K562 (cell line): ENCODE results near the gene PIK3CD. TPM values are rescaled to one million over a fixed set of nuclear protein-coding genes. Genes with fewer than 3 reads are reported as not detected.

Experiments used
- AFF1 ChIP-seq, 2 experiments: fragments of 450-650 bp; IDR thresholded peaks; 2 replicates each; pipeline ENCODE4 v1.6.1; 2018; ENCODE audit warnings: mild to moderate bottlenecking in 2 of 2, low read depth in 1 of 2; ENCODE audit not compliant: partially characterized antibody in 2 of 2
- C11orf30 ChIP-seq: fragments of 450-650 bp; IDR thresholded peaks from 2 replicates; pipeline ENCODE4 v1.6.1; 2016; ENCODE audit warnings: low read depth, mild to moderate bottlenecking
- CC2D1A ChIP-seq: fragments of 450-650 bp; IDR thresholded peaks from 2 replicates; pipeline ENCODE4 v1.6.1; 2017; ENCODE audit warnings: mild to moderate bottlenecking
- CCNT2 ChIP-seq: IDR thresholded peaks from 2 replicates; pipeline ENCODE4 v1.6.1; 2011; ENCODE audit warnings: borderline replicate concordance, low read depth, mild to moderate bottlenecking, moderate library complexity, mixed read lengths, low read length; ENCODE audit not compliant: insufficient read length; ENCODE audit errors: extremely low read depth
- ELK1 ChIP-seq: sonication (generic); formaldehyde crosslinking; IDR thresholded peaks from 2 replicates; pipeline ENCODE4 v1.8.1; 2022; ENCODE audit warnings: missing genetic modification reagents
- FOXJ3 ChIP-seq: sonication (generic); formaldehyde crosslinking; IDR thresholded peaks from 2 replicates; pipeline ENCODE4 v1.4.0; 2020; ENCODE audit warnings: mild to moderate bottlenecking, missing genetic modification reagents
- FUS ChIP-seq: fragments of 200-400 bp; formaldehyde crosslinking; optimal IDR thresholded peaks from 2 replicates; pipeline ENCODE3; 2017; ENCODE audit warnings: low read depth, low read length
- HDGF ChIP-seq: fragments of 450-650 bp; IDR thresholded peaks from 2 replicates; pipeline ENCODE4 v1.6.1; 2016
- HNRNPUL1 ChIP-seq: fragments of 200-400 bp; formaldehyde crosslinking; IDR thresholded peaks from 2 replicates; pipeline ENCODE4 v1.6.1; 2017; ENCODE audit warnings: low read length
- KDM4B ChIP-seq, 2 experiments: fragments of 450-650 bp in 1 of 2; sonication (generic) in 1 of 2; IDR thresholded peaks; 2 replicates each; pipeline ENCODE4 v1.6.1; 2016 to 2017; ENCODE audit warnings: borderline replicate concordance in 2 of 2, antibody characterized with exemption in 1 of 2, low read depth in 1 of 2, mild to moderate bottlenecking in 1 of 2
- MEIS2 ChIP-seq: fragments of 450-650 bp; IDR thresholded peaks from 2 replicates; pipeline ENCODE4 v1.6.1; 2014; ENCODE audit warnings: mild to moderate bottlenecking; ENCODE audit not compliant: partially characterized antibody
- NFIX ChIP-seq: fragments of 250-450 bp; sonication (Bioruptor Pico); IDR thresholded peaks from 2 replicates; pipeline ENCODE4 v1.4.0; 2020; ENCODE audit warnings: low read depth, mild to moderate bottlenecking, moderate library complexity
- PHF8 ChIP-seq: fragments of 200-600 bp; sonication (generic); IDR thresholded peaks from 2 replicates; pipeline ENCODE4 v1.6.1; 2012; ENCODE audit warnings: mixed run types, mild to moderate bottlenecking, inconsistent platforms, low read length, moderate library complexity, borderline replicate concordance
- PRMT5 ChIP-seq: sonication (generic); formaldehyde crosslinking; IDR thresholded peaks from 2 replicates; pipeline ENCODE4 v1.5.0; 2020; ENCODE audit warnings: missing genetic modification reagents
- SIN3B ChIP-seq: fragments of 450-650 bp; IDR thresholded peaks from 2 replicates; pipeline ENCODE4 v1.6.1; 2017; ENCODE audit warnings: low read depth, mild to moderate bottlenecking, moderate library complexity
- SMARCE1 ChIP-seq: fragments of 450-650 bp; IDR thresholded peaks from 2 replicates; pipeline ENCODE4 v1.7.1; 2016; ENCODE audit warnings: mild to moderate bottlenecking
- THRA ChIP-seq: fragments of 450-650 bp; IDR thresholded peaks from 2 replicates; pipeline ENCODE4 v1.6.1; 2017; ENCODE audit warnings: mild to moderate bottlenecking, moderate library complexity
- TSC22D4 ChIP-seq: fragments of 450-650 bp; IDR thresholded peaks from 2 replicates; pipeline ENCODE4 v1.6.1; 2016; ENCODE audit warnings: missing genetic modification characterization, missing biosample characterization, control low read depth
- XRCC4 ChIP-seq: IDR thresholded peaks from one replicate; pipeline ENCODE4 v1.6.1; 2011; ENCODE audit not compliant: insufficient read depth, insufficient read length; ENCODE audit errors: extremely low read depth
- ZC3H4 ChIP-seq: sonication (generic); formaldehyde crosslinking; IDR thresholded peaks from 2 replicates; pipeline ENCODE4 v1.9.0; 2021; ENCODE audit warnings: missing genetic modification reagents, borderline replicate concordance
- ZNF184 ChIP-seq: sonication (generic); formaldehyde crosslinking; IDR thresholded peaks from 2 replicates; pipeline ENCODE4 v1.5.0; 2020; ENCODE audit warnings: missing genetic modification reagents
- ZNF280B ChIP-seq: fragments of 250-450 bp; sonication (Bioruptor Pico); IDR thresholded peaks from 2 replicates; pipeline ENCODE4 v1.5.1; 2021; ENCODE audit warnings: mild to moderate bottlenecking
- ZNF695 ChIP-seq: fragments of 450-650 bp; formaldehyde crosslinking; IDR thresholded peaks from 2 replicates; pipeline ENCODE4 v1.4.0; 2020; ENCODE audit warnings: mild to moderate bottlenecking, moderate library complexity
- ZNF717 ChIP-seq: fragments of 250-450 bp; sonication (Bioruptor Pico); IDR thresholded peaks from 2 replicates; pipeline ENCODE4 v1.5.0; 2021
- polyA plus RNA-seq, 8 experiments: library from polyadenylated mRNA; depleted of rRNA in 4 of 8; stranded (reverse) in 5 of 8; unstranded in 3 of 8; fragments of >200 nt; fragmentation: Nextera tagmentation in 2 of 8; fragmentation: Illumina TruSeq in 1 of 8; extraction: Ambion mirVana in 2 of 8; extraction: Trizol in 1 of 8; gene quantifications; 2 replicates each; pipeline versions ENCODE4 v1.2.1 to v1.2.3, GENCODE V29; 2011 to 2014; ENCODE audit warnings: inconsistent platforms in 1 of 8, missing spikeins in 1 of 8
- total RNA-seq, 7 experiments: library from RNA; depleted of rRNA in 6 of 7; stranded (reverse); fragments of >200 nt in 6 of 7; fragmentation: Illumina TruSeq in 2 of 7; extraction: Trizol in 2 of 7; gene quantifications; 2 replicates each; pipeline versions ENCODE4 v1.2.1 to v1.2.3, GENCODE V29; 2011 to 2021; ENCODE audit warnings: low replicate concordance in 1 of 7

The PIK3CD gene
- total and polyA plus RNA-seq, 9 of the 15 experiments (the other 6 are each of a cell fraction or from before 2014, with no cell fraction given), result 1.8 to 20.8 (median 7.2) TPM

- TF ChIP-seq FUS (no peak), HDGF (no peak), NFIX (CRISPR knock-in tag) (no peak; the same call in 1 of the 2 replicates), KDM4B (IDR thresholded peaks at IDR 0.05; ENCODE audit: borderline replicate concordance in 2 of 2, low read depth in 1 of 2) (no peak), PHF8 (no peak), MEIS2 (peak; percentile 47), PRMT5 (CRISPR knock-in tag) (no peak), AFF1 (IDR thresholded peaks at IDR 0.05; ENCODE audit: low read depth in 1 of 2, partially characterized antibody in 2 of 2) (no peak), ZNF184 (CRISPR knock-in tag) (no peak), ZC3H4 (CRISPR knock-in tag) (no peak), XRCC4 (no peak), ZNF695 (no peak), TSC22D4 (tag) (no peak), ZNF280B (CRISPR knock-in tag) (no peak), THRA (no peak), HNRNPUL1 (no peak), ZNF717 (no peak), CCNT2 (no peak), CC2D1A (peak; percentile 60; the same call in 1 of the 2 replicates), C11orf30 (no peak), SIN3B (no peak), ELK1 (no peak), FOXJ3 (CRISPR knock-in tag) (no peak), SMARCE1 (peak; percentile 40; the same call in 1 of the 2 replicates)
These were observed 101.6 kb downstream of the PIK3CD start (continued) for GRCh38 chr1:9753121-9753531.
